ENCODE data around the gene TRIM31. TPM values are rescaled to one million over a fixed set of nuclear protein-coding genes. Genes with fewer than 3 reads are reported as not detected.

TRIM31 gene
- total and polyA plus RNA-seq, 12 donors, result 0.13 to 0.80 (median 0.19) TPM; not detected in 8

DNA sequence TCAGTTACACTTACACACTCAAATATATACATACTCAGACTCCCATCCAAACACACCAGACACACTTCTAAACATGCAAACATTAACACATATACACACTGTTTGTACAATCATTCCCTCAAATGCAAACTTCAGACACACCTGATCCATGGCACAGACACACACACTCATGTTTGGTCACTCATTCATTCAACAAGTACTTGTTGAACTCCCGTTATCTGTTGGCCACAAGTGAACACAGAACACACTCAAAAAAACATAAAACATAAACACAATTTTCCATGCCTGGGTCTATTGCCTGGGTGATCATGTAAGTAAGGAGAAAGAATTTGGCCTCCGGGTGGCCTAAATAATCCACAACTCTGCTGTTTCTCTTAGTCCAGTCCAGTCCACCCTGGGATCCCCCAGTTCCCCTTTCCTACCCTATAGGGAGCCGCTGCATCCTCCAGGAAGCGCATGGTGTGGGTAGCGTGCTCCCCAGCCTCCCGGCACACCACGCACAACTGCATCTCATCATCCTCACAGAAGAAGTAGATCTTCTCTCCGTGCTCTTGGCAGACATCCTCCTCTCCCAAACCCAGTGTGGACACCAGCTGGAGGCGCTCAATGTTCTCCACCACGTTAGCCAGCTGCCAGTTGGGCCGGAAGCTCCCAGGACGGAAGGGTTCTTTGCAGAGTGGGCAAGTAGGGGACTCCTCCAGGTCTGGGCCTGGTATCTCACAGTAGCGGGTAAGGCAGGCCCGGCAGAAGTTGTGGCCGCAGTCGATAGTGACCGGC, 47.3 kb upstream of the TRIM31 start:
- DNase-seq, result no peak
- intact Hi-C loops (cut with DNase I), result no loop called here
- WGBS, 4 donors, result 92 to 95% (median 93%) methylated on average over 8 to 17 of the region's 17 CpGs
- no peak overlapping the region for H3K27ac ChIP-seq
- H3K36me3 ChIP-seq (replicated peaks in 1 of 2), result no peaks in the 10 kb centered on the region
- no peaks in the 10 kb centered on the region for H3K4me1 ChIP-seq (replicated peaks in 1 of 2)
- no peak for TF ChIP-seq POLR2A (IDR thresholded peaks at IDR 0.05)
- TF ChIP-seq, protein P1, sequence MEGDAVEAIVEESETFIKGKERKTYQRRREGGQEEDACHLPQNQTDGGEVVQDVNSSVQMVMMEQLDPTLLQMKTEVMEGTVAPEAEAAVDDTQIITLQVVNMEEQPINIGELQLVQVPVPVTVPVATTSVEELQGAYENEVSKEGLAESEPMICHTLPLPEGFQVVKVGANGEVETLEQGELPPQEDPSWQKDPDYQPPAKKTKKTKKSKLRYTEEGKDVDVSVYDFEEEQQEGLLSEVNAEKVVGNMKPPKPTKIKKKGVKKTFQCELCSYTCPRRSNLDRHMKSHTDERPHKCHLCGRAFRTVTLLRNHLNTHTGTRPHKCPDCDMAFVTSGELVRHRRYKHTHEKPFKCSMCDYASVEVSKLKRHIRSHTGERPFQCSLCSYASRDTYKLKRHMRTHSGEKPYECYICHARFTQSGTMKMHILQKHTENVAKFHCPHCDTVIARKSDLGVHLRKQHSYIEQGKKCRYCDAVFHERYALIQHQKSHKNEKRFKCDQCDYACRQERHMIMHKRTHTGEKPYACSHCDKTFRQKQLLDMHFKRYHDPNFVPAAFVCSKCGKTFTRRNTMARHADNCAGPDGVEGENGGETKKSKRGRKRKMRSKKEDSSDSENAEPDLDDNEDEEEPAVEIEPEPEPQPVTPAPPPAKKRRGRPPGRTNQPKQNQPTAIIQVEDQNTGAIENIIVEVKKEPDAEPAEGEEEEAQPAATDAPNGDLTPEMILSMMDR (IDR thresholded peaks at IDR 0.05), result no peak
- peaks cover 13% of the 10 kb centered on the region for H3K27me3 ChIP-seq
- no peaks in the 10 kb centered on the region for H3K9me3 ChIP-seq (replicated peaks in 1 of 3)
- no peak overlapping the region for H3K4me3 ChIP-seq

DNA sequence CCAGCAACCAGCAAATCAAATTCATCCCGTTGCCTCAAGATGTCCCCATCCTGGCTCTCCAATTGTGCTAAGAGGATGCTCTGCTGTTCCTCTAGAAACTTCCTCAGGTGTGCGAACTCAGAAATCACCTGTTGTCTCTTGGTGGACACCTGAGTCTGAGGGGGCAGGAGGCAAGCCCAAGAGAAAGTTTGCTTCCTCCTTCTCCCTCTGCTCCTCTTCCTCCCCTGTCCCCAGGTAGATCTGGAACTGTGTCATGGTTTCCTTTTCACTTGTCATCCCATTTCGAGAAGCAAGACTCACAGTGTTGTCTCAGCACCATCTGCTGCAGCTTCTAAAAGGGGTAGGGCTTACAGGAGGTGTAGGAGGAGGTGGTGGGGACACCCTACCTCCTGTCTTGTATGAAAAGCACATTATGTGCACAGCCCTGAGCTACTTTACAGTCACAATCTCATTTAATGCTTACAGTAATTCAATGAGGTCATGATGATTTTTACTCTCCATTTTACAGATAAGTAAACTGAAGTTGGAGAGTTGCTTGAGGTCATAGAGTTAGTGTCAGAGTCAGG, 45.7 kb upstream of the TRIM31 start:
- H3K4me3 ChIP-seq, result no peak overlapping the region
- peaks cover 13% of the 10 kb centered on the region for H3K27me3 ChIP-seq
- H3K27ac ChIP-seq, result no peak overlapping the region
- 64 to 78% (median 71%) methylated on average over 3 of the region's 3 CpGs for WGBS, 4 donors
- TF ChIP-seq, protein P1 (IDR thresholded peaks at IDR 0.05), result no peak
- TF ChIP-seq POLR2A (IDR thresholded peaks at IDR 0.05), result no peak
- H3K36me3 ChIP-seq (replicated peaks in 1 of 2), result no peaks in the 10 kb centered on the region
- no peaks in the 10 kb centered on the region for H3K9me3 ChIP-seq (replicated peaks in 1 of 3)
- H3K4me1 ChIP-seq (replicated peaks in 1 of 2), result no peaks in the 10 kb centered on the region
- intact Hi-C loops (cut with DNase I), result no loop called here
- DNase-seq, result no peak

DNA sequence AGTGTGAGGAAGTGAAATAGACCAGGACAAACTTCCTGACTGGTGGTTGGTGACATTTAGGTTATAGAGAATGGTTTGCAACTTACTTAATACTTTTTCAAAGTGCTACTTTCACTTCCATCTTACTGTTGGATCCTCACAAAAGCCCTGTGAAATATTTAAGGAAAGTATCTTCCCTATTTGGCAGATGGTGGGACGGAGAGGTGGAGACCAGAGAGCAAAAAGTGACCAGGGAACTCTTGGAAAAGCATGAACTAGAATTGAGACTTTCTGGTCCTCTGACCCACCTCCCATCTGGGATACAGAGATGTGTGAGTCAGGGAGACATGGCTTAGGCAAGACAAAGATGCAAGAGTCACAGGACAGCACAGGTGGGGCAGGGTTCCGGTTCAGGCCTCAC, 45.1 kb upstream of the TRIM31 start:
- Histone ChIP-seq H3K36me3 (replicated peaks in 1 of 2) (no peaks in the 10 kb centered on the region), H3K27me3 (peaks cover 13% of the 10 kb centered on the region), H3K4me1 (replicated peaks in 1 of 2) (no peaks in the 10 kb centered on the region), H3K27ac (no peak overlapping the region), H3K9me3 (replicated peaks in 1 of 3) (no peaks in the 10 kb centered on the region), H3K4me3 (no peak overlapping the region)
- WGBS, 4 donors, result 61 to 88% (median 78%) methylated on average over 2 of the region's 2 CpGs
- intact Hi-C loops (cut with DNase I), result no loop called here
- no peak for DNase-seq
- TF ChIP-seq, protein P1 (IDR thresholded peaks at IDR 0.05), result no peak
- no peak for TF ChIP-seq POLR2A (IDR thresholded peaks at IDR 0.05)

DNA sequence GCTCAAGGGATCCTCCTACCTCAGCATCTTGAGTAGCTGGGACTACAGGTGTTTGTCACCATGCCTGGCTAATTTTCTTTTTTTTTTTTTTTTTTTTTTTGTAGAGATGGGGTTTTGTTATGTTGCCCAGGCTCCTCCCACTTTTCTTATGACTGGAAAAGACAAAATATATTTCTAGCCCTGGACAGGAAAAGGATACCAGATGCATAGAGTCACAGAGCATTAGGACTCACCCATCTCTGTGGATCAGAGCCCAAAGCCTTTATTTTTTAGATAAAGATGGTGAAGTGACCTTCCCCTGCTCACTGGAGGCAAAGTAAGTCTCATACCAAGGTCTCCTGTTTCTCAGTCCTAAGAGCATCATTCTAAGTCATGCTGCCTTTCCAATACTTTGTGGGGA, 44.7 kb upstream of the TRIM31 start:
- H3K4me3 ChIP-seq, result no peak overlapping the region
- no peaks in the 10 kb centered on the region for H3K4me1 ChIP-seq (replicated peaks in 1 of 2)
- H3K9me3 ChIP-seq (replicated peaks in 1 of 3), result no peaks in the 10 kb centered on the region
- H3K27ac ChIP-seq, result no peak overlapping the region
- peaks cover 13% of the 10 kb centered on the region for H3K27me3 ChIP-seq
- intact Hi-C loops (cut with DNase I), result no loop called here
- H3K36me3 ChIP-seq (replicated peaks in 1 of 2), result no peaks in the 10 kb centered on the region
- DNase-seq, result no peak
- TF ChIP-seq POLR2A (IDR thresholded peaks at IDR 0.05), result no peak
- TF ChIP-seq, protein P1 (IDR thresholded peaks at IDR 0.05), result no peak

All from adrenal gland (tissue), 12 donors.